Measurements from ENCODE around the gene FUBP3. TPM values are rescaled to one million over a fixed set of nuclear protein-coding genes. Genes with fewer than 3 reads are reported as not detected.

The FUBP3 gene
- total RNA-seq, 4 donors from 2014 or later, result 71.7 to 83.9 (median 77.8) TPM

GRCh38 chr9:130660683-130661450 lies 81.5 kb downstream of the FUBP3 start:
- no peak for TF ChIP-seq CTCF (IDR thresholded peaks at IDR 0.05)
- no peak for TF ChIP-seq POLR2A (IDR thresholded peaks at IDR 0.05)
- 2 to 7% methylated on average over 16 to 29 of the region's 82 CpGs for WGBS, 2 donors
- Histone ChIP-seq H3K27me3 (peaks cover 64% of the 10 kb centered on the region), H3K9me3 (no peaks in the 10 kb centered on the region), H3K4me1 (peaks cover 56 to 65% of the 10 kb centered on the region in 2 donors), H3K27ac (no peak overlapping the region), H3K36me3 (no peaks in the 10 kb centered on the region), H3K4me3 (replicated peaks in 1 of 3) (peak overlapping the region in 1 of 3 donors; percentile 29)
- intact Hi-C loops (cut with DNase I), result no loop called here
- no peak for DNase-seq

- peaks cover 71% of the 10 kb centered on the region for H3K27me3 ChIP-seq
- TF ChIP-seq POLR2A (IDR thresholded peaks at IDR 0.05) (no peak), CTCF (IDR thresholded peaks at IDR 0.05) (no peak)
- 0% methylated on average over 13 to 23 of the region's 47 CpGs for WGBS, 2 donors
- no peak for DNase-seq
- H3K27ac ChIP-seq, result no peak overlapping the region
- H3K4me3 ChIP-seq (replicated peaks in 1 of 3), result no peak overlapping the region
- H3K9me3 ChIP-seq, result no peaks in the 10 kb centered on the region
- intact Hi-C loops (cut with DNase I), result no loop called here
- peaks cover 58 to 71% of the 10 kb centered on the region in 2 donors for H3K4me1 ChIP-seq
- no peaks in the 10 kb centered on the region for H3K36me3 ChIP-seq
Observed at GRCh38 chr9:130661451-130662098, 82.2 kb downstream of the FUBP3 start.

DNA sequence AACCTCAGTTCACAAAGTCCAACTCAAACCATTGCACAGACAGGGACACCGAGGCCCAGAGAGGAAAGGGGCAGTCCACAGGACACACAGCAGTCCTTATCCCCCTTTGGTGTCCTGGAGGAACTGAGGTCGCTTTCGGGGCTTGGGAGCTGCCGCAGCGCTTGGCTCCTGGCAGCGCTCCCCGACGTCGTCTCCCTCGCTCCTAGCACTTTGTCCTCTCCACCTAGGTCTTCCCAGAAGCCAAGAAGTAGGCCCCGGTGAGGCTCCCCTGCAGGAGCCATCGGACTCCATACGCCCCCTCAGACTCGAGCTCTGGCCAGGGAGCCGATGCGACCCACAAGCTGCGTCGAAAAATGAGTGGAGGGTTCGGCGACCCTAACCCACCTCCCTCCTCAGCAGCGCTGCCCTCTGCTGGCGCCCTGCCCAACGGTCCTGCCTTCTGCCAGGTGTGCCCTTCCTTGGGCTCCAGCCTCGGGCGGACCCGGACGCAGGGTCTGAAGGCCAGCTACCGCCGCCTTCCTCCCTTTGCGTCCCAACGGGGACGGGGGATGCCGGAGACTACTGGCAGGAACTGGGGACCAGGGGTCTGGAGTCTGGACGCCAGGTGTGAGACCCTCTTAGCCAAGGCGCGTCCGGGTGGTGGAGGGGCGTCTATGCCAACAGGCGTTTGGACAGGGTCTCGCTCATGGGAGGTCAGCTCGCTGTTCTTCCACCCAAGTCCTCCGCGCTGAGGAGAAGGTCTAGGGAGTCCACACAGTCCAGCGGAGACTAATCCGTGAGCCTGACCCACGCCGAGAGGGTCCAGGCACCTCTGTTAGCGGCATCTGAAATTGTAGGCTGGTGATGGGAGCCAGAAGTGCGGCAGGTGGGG lies 83.0 kb downstream of the FUBP3 start:
- Histone ChIP-seq H3K36me3 (no peaks in the 10 kb centered on the region), H3K27me3 (peaks cover 73% of the 10 kb centered on the region), H3K27ac (no peak overlapping the region), H3K4me3 (replicated peaks in 1 of 3) (no peak overlapping the region), H3K4me1 (peaks cover 58 to 73% of the 10 kb centered on the region in 2 donors), H3K9me3 (no peaks in the 10 kb centered on the region)
- 3 to 4% methylated on average over 13 to 33 of the region's 49 CpGs for WGBS, 2 donors
- no peak for TF ChIP-seq CTCF (IDR thresholded peaks at IDR 0.05)
- TF ChIP-seq POLR2A (IDR thresholded peaks at IDR 0.05), result no peak
- no peak for DNase-seq
- intact Hi-C loops (cut with DNase I), result no loop called here

GRCh38 chr9:130662970-130663257 lies 83.5 kb downstream of the FUBP3 start:
- Histone ChIP-seq H3K36me3 (no peaks in the 10 kb centered on the region), H3K27me3 (peaks cover 73% of the 10 kb centered on the region), H3K9me3 (no peaks in the 10 kb centered on the region), H3K4me3 (replicated peaks in 1 of 3) (no peak overlapping the region), H3K27ac (no peak overlapping the region), H3K4me1 (peaks cover 58 to 73% of the 10 kb centered on the region in 2 donors)
- DNase-seq, result no peak
- TF ChIP-seq CTCF (IDR thresholded peaks at IDR 0.05), result no peak
- no peak for TF ChIP-seq POLR2A (IDR thresholded peaks at IDR 0.05)
- intact Hi-C loops (cut with DNase I), result no loop called here
- 7% methylated on average over 15 of the region's 15 CpGs for WGBS, 2 donors

All from thyroid gland (tissue), 4 donors.